ENCODE results near the gene CABLES1. TPM values are rescaled to one million over a fixed set of nuclear protein-coding genes. Genes with fewer than 3 reads are reported as not detected.

The CABLES1 gene
- total and polyA plus RNA-seq, 2 donors from 2014 or later: 7.6 to 40.5 TPM

DNA sequence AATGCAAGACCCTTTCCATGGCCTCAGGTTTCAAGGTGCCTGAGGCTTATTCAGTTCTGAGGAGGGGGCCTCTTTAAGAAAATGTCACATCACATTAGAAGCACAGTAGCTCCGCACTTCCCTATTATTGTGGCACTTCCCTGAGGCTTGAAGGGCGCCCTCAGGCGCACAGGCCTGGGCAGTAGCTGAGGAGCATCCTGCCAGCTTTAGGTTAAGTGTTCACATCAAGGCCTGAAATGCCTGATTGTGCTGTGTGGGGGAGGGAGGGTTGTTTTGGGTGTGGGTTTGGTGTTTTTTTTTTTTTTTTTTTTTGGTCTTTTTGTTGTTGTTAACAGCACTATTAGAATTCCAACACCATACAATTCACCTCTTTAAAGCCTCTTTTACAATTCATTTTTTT lies 107.9 kb downstream of the CABLES1 start:
- no peak overlapping the region for H3K4me3 ChIP-seq (ENCODE audit: low read length in 3 of 3)
- intact Hi-C loops (cut with DNase I): loop anchor here (10.0 kb wide), 2 partner anchors 72 to 112 kb away; no protein-coding TSS in a partner anchor
- FAIRE-seq: no peak

DNA sequence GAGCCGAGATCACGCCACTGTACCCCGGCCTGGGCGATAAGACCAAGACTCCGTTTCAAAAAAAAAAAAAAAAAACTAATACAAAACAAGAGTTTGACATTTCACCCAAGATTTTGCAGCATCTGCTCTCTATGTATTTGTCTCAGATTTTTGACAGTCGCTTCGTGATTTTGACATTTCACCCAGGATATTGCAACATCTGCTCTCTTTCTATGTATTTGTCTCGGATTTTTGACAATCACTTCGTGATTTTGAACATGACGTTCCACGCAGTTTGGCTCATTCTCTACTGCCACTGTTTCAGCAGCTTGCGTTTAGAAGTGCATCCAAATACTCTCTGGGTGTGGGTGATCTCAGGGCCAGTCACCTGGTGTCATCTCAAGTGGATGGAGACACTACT lies 108.5 kb downstream of the CABLES1 start:
- H3K27me3 ChIP-seq (ENCODE audit: control insufficient read depth, insufficient read depth, low read length): no peaks in the 10 kb centered on the region
- intact Hi-C loops (cut with DNase I): loop anchor here (10.0 kb wide), 2 partner anchors 71 to 111 kb away; no protein-coding TSS in a partner anchor
- H3K9ac ChIP-seq (ENCODE audit: low read length in 3 of 3): no peak overlapping the region
- no peak overlapping the region for H3K4me3 ChIP-seq (ENCODE audit: low read length in 3 of 3)
- no peak for FAIRE-seq
- peaks cover 0 to 9% (median 4%) of the 10 kb centered on the region in 3 donors for H3K36me3 ChIP-seq (ENCODE audit: control insufficient read depth in 2 of 3, insufficient read depth in 3 of 3, low read length in 3 of 3)
- no peak for TF ChIP-seq CTCF (IDR thresholded peaks at IDR 0.05; ENCODE audit: borderline replicate concordance, extremely low read depth, insufficient read depth)
- H3K4me1 ChIP-seq (ENCODE audit: control insufficient read depth in 2 of 3, insufficient read depth in 2 of 3, low read depth in 1 of 3, low read length in 3 of 3): peaks cover 0 to 1% (median under 1%) of the 10 kb centered on the region in 3 donors
- H3K27ac ChIP-seq (ENCODE audit: low read depth in 2 of 2, low read length in 2 of 2): no peak overlapping the region
- no peaks in the 10 kb centered on the region for H3K9me3 ChIP-seq (ENCODE audit: control insufficient read depth in 2 of 3, insufficient read depth in 1 of 3, low read length in 3 of 3)
- no peak for DNase-seq

More for the DNA sequence above, 107.9 kb downstream of the CABLES1 start:
- Histone ChIP-seq H3K27me3 (ENCODE audit: control insufficient read depth, insufficient read depth, low read length) (no peaks in the 10 kb centered on the region), H3K9me3 (ENCODE audit: control insufficient read depth in 2 of 3, insufficient read depth in 1 of 3, low read length in 3 of 3) (no peaks in the 10 kb centered on the region), H3K4me1 (ENCODE audit: control insufficient read depth in 2 of 3, insufficient read depth in 2 of 3, low read depth in 1 of 3, low read length in 3 of 3) (peaks cover 0 to 8% (median 6%) of the 10 kb centered on the region in 3 donors), H3K36me3 (ENCODE audit: control insufficient read depth in 2 of 3, insufficient read depth in 3 of 3, low read length in 3 of 3) (peaks cover 0 to 9% (median 4%) of the 10 kb centered on the region in 3 donors), H3K9ac (ENCODE audit: low read length in 3 of 3) (no peak overlapping the region), H3K27ac (ENCODE audit: low read depth in 2 of 2, low read length in 2 of 2) (no peak overlapping the region)
- no peak for DNase-seq
- TF ChIP-seq CTCF (IDR thresholded peaks at IDR 0.05; ENCODE audit: borderline replicate concordance, extremely low read depth, insufficient read depth): no peak

DNA sequence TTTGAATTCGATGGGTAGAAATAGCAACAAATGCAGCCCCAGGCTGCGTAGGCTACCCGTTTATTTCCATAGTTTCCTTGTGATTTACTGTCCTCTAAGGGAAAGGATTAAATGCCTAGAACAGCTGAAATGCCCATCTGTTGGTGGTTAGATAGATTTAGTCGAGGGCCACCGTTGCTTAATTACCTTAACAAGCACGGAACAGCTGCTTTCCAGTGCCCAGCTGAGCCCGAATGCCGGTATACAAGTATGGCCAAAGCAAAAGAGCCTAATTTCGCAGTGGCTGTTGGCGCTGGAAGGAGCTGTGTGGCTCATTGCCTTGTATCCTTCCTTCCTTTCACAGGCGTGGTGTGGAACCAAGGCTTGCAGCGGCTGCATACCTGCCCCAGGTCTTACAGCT lies 109.1 kb downstream of the CABLES1 start:
- intact Hi-C loops (cut with DNase I): loop anchor here (10.0 kb wide), 2 partner anchors 70 to 110 kb away; no protein-coding TSS in a partner anchor
- FAIRE-seq: no peak
- no peak overlapping the region for H3K27ac ChIP-seq (ENCODE audit: low read depth in 2 of 2, low read length in 2 of 2)

More for the DNA sequence above, 109.1 kb downstream of the CABLES1 start:
- H3K27me3 ChIP-seq (ENCODE audit: control insufficient read depth, insufficient read depth, low read length): no peaks in the 10 kb centered on the region
- no peak overlapping the region for H3K4me3 ChIP-seq (ENCODE audit: low read length in 3 of 3)
- no peak for TF ChIP-seq CTCF (IDR thresholded peaks at IDR 0.05; ENCODE audit: borderline replicate concordance, extremely low read depth, insufficient read depth)
- DNase-seq: no peak
- H3K4me1 ChIP-seq (ENCODE audit: control insufficient read depth in 2 of 3, insufficient read depth in 2 of 3, low read depth in 1 of 3, low read length in 3 of 3): no peaks in the 10 kb centered on the region
- no peaks in the 10 kb centered on the region for H3K9me3 ChIP-seq (ENCODE audit: control insufficient read depth in 2 of 3, insufficient read depth in 1 of 3, low read length in 3 of 3)
- peaks cover 0 to 9% (median 4%) of the 10 kb centered on the region in 3 donors for H3K36me3 ChIP-seq (ENCODE audit: control insufficient read depth in 2 of 3, insufficient read depth in 3 of 3, low read length in 3 of 3)
- no peak overlapping the region for H3K9ac ChIP-seq (ENCODE audit: low read length in 3 of 3)

Data from kidney (tissue), 14 donors.